GM12878 (cell line): Measurements from ENCODE around the gene CCL2. TPM values are rescaled to one million over a fixed set of nuclear protein-coding genes. Genes with fewer than 3 reads are reported as not detected.

ENCODE experiments used
- CHD1 ChIP-seq: IDR thresholded peaks from 2 replicates; pipeline ENCODE4 v1.6.1; 2012; ENCODE audit warnings: low read depth, low read length, improper control_type of control experiment
- CHD2 ChIP-seq: IDR thresholded peaks from 2 replicates; pipeline ENCODE4 v1.6.1; 2011; ENCODE audit warnings: low read depth, low read length, improper control_type of control experiment, borderline replicate concordance
- DPF2 ChIP-seq: fragments of 450-650 bp; IDR thresholded peaks from 2 replicates; pipeline ENCODE4 v1.6.1; 2017; ENCODE audit warnings: mild to moderate bottlenecking
- ESRRA ChIP-seq: IDR thresholded peaks from 2 replicates; pipeline ENCODE4 v1.6.1; 2012; ENCODE audit warnings: mild to moderate bottlenecking, low read length, improper control_type of control experiment
- GATAD2B ChIP-seq: fragments of 450-650 bp; conservative IDR thresholded peaks from 2 replicates; pipeline ENCODE4 v1.6.1; 2017; ENCODE audit warnings: low read depth, mild to moderate bottlenecking, moderate library complexity
- MEF2A ChIP-seq: IDR thresholded peaks from 2 replicates; pipeline ENCODE4 v1.6.1; 2011; ENCODE audit warnings: low read depth, mild to moderate bottlenecking, low read length, moderate library complexity; ENCODE audit not compliant: insufficient read depth
- MTA3 ChIP-seq: IDR thresholded peaks from 2 replicates; pipeline ENCODE4 v1.6.1; 2012; ENCODE audit warnings: low read length, inconsistent platforms, borderline replicate concordance
- NBN ChIP-seq: fragments of 450-650 bp; IDR thresholded peaks from 2 replicates; pipeline ENCODE4 v1.6.1; 2016
- NFYA ChIP-seq: IDR thresholded peaks from 2 replicates; pipeline ENCODE4 v1.6.1; 2011; ENCODE audit warnings: low read depth, mild to moderate bottlenecking, low read length, improper control_type of control experiment, borderline replicate concordance
- POLR2A ChIP-seq: IDR thresholded peaks from 2 replicates; pipeline ENCODE4 v1.6.1; 2011; ENCODE audit warnings: low read depth, mild to moderate bottlenecking, low read length
- POLR2AphosphoS2 ChIP-seq: IDR thresholded peaks from 2 replicates; pipeline ENCODE4 v1.6.1; 2011; ENCODE audit warnings: low read depth, mild to moderate bottlenecking, low read length, improper control_type of control experiment, moderate library complexity
- SP1 ChIP-seq: IDR thresholded peaks from one replicate; pipeline ENCODE4 v1.6.1; 2011; ENCODE audit warnings: low read depth, low read length
- STAT1 ChIP-seq: fragments of 450-650 bp; conservative IDR thresholded peaks from 2 replicates; pipeline ENCODE4 v1.6.1; 2014; ENCODE audit warnings: antibody characterized with exemption, mild to moderate bottlenecking
- ZNF384 ChIP-seq: IDR thresholded peaks from 2 replicates; pipeline ENCODE4 v1.6.1; 2012; ENCODE audit warnings: low read depth, mild to moderate bottlenecking, low read length, improper control_type of control experiment, borderline replicate concordance
- polyA plus RNA-seq, 11 experiments: library from polyadenylated mRNA; depleted of rRNA in 4 of 11; unstranded in 6 of 11; stranded (reverse) in 5 of 11; fragments of >200 nt; fragmentation: Nextera tagmentation in 4 of 11; fragmentation: Illumina TruSeq in 1 of 11; extraction: Ambion mirVana in 4 of 11; extraction: Trizol in 1 of 11; gene quantifications; 1 replicate in 1 of 11; 2 replicates in 10 of 11; pipeline versions ENCODE4 v1.2.1 to v1.2.3, GENCODE V29; 2011 to 2016; ENCODE audit warnings: inconsistent platforms in 2 of 11, missing spikeins in 2 of 11, low read depth in 1 of 11
- total RNA-seq, 4 experiments: library from RNA; depleted of rRNA in 3 of 4; stranded (reverse); fragments of >200 nt in 3 of 4; fragmentation: Illumina TruSeq in 1 of 4; extraction: Trizol in 1 of 4; gene quantifications; 2 replicates each; pipeline versions ENCODE4 v1.2.1 to v1.2.3, GENCODE V29; 2013 to 2021
- TF ChIP-seq, protein P1 (sequence below): fragments of 450-650 bp; IDR thresholded peaks from 2 replicates; pipeline ENCODE4 v1.6.1; 2016; ENCODE audit warnings: mild to moderate bottlenecking
- TF ChIP-seq, protein P2 (sequence below): fragments of 450-650 bp; IDR thresholded peaks from 2 replicates; pipeline ENCODE4 v1.6.1; 2017; ENCODE audit warnings: mild to moderate bottlenecking, moderate library complexity
- TF ChIP-seq, protein P3 (sequence below): IDR thresholded peaks from 2 replicates; pipeline ENCODE4 v1.6.1; 2012; ENCODE audit warnings: low read depth, low read length, improper control_type of control experiment
- TF ChIP-seq, protein P4 (sequence below): fragments of 450-650 bp; IDR thresholded peaks from 2 replicates; pipeline ENCODE4 v1.6.1; 2016; ENCODE audit warnings: mild to moderate bottlenecking, moderate library complexity, borderline replicate concordance

The CCL2 gene
- total and polyA plus RNA-seq, 10 of the 15 experiments (the other 5 are each of a cell fraction or from before 2014, with no cell fraction given), result 0.16 to 0.18 TPM; not detected in 8

DNA sequence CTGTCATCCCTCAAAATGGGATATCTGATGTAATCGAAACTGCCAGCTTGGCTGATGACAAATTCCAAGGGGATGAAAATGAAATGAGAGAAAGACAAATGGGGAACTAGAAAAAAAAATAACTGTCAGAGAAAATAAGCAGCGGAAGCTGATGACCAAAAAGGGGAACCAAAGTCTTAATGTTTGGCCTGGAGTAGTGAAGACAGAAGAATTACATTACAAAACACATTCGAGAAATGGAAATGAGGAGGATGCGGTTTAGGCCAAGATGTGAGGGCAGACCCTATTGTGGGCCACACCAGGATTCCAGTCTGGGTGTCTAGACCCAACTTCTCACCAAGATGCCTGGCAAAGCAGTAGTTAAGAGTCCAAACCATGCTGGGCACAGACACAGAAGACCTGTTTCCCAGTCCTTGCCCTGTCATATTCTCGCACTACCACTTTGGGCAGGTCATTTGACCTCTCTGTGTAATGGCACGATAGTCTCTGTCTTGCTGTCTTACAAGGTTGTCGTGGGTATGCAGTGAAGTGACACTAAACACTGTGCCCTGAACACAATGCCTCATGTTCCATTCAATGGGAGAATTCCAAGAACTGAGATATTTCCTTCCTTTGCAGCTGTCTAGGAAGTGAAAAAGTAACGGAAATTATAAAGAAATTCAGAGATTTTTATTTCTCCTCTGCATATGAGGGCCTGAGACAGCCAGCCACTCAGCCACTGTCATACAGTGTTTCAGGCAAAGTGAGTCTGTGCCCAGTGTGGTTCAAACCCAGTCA, 12.3 kb upstream of the CCL2 start (continued):
- peak; percentile 17; the same call in 1 of the 2 replicates for TF ChIP-seq ZNF384
- no peak for TF ChIP-seq MTA3
- TF ChIP-seq, protein P1, sequence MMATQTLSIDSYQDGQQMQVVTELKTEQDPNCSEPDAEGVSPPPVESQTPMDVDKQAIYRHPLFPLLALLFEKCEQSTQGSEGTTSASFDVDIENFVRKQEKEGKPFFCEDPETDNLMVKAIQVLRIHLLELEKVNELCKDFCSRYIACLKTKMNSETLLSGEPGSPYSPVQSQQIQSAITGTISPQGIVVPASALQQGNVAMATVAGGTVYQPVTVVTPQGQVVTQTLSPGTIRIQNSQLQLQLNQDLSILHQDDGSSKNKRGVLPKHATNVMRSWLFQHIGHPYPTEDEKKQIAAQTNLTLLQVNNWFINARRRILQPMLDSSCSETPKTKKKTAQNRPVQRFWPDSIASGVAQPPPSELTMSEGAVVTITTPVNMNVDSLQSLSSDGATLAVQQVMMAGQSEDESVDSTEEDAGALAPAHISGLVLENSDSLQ, result no peak
- no peak for TF ChIP-seq POLR2A
- TF ChIP-seq, protein P2, sequence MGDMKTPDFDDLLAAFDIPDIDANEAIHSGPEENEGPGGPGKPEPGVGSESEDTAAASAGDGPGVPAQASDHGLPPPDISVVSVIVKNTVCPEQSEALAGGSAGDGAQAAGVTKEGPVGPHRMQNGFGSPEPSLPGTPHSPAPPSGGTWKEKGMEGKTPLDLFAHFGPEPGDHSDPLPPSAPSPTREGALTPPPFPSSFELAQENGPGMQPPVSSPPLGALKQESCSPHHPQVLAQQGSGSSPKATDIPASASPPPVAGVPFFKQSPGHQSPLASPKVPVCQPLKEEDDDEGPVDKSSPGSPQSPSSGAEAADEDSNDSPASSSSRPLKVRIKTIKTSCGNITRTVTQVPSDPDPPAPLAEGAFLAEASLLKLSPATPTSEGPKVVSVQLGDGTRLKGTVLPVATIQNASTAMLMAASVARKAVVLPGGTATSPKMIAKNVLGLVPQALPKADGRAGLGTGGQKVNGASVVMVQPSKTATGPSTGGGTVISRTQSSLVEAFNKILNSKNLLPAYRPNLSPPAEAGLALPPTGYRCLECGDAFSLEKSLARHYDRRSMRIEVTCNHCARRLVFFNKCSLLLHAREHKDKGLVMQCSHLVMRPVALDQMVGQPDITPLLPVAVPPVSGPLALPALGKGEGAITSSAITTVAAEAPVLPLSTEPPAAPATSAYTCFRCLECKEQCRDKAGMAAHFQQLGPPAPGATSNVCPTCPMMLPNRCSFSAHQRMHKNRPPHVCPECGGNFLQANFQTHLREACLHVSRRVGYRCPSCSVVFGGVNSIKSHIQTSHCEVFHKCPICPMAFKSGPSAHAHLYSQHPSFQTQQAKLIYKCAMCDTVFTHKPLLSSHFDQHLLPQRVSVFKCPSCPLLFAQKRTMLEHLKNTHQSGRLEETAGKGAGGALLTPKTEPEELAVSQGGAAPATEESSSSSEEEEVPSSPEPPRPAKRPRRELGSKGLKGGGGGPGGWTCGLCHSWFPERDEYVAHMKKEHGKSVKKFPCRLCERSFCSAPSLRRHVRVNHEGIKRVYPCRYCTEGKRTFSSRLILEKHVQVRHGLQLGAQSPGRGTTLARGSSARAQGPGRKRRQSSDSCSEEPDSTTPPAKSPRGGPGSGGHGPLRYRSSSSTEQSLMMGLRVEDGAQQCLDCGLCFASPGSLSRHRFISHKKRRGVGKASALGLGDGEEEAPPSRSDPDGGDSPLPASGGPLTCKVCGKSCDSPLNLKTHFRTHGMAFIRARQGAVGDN, result no peak
- TF ChIP-seq, protein P3, sequence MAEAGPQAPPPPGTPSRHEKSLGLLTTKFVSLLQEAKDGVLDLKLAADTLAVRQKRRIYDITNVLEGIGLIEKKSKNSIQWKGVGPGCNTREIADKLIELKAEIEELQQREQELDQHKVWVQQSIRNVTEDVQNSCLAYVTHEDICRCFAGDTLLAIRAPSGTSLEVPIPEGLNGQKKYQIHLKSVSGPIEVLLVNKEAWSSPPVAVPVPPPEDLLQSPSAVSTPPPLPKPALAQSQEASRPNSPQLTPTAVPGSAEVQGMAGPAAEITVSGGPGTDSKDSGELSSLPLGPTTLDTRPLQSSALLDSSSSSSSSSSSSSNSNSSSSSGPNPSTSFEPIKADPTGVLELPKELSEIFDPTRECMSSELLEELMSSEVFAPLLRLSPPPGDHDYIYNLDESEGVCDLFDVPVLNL, result no peak
- TF ChIP-seq ESRRA, result no peak
- no peak for TF ChIP-seq CHD1
- no peak for TF ChIP-seq NBN
- TF ChIP-seq SP1, result no peak
- TF ChIP-seq, protein P4, sequence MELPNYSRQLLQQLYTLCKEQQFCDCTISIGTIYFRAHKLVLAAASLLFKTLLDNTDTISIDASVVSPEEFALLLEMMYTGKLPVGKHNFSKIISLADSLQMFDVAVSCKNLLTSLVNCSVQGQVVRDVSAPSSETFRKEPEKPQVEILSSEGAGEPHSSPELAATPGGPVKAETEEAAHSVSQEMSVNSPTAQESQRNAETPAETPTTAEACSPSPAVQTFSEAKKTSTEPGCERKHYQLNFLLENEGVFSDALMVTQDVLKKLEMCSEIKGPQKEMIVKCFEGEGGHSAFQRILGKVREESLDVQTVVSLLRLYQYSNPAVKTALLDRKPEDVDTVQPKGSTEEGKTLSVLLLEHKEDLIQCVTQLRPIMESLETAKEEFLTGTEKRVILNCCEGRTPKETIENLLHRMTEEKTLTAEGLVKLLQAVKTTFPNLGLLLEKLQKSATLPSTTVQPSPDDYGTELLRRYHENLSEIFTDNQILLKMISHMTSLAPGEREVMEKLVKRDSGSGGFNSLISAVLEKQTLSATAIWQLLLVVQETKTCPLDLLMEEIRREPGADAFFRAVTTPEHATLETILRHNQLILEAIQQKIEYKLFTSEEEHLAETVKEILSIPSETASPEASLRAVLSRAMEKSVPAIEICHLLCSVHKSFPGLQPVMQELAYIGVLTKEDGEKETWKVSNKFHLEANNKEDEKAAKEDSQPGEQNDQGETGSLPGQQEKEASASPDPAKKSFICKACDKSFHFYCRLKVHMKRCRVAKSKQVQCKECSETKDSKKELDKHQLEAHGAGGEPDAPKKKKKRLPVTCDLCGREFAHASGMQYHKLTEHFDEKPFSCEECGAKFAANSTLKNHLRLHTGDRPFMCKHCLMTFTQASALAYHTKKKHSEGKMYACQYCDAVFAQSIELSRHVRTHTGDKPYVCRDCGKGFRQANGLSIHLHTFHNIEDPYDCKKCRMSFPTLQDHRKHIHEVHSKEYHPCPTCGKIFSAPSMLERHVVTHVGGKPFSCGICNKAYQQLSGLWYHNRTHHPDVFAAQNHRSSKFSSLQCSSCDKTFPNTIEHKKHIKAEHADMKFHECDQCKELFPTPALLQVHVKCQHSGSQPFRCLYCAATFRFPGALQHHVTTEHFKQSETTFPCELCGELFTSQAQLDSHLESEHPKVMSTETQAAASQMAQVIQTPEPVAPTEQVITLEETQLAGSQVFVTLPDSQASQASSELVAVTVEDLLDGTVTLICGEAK, result no peak
- TF ChIP-seq POLR2AphosphoS2, result no peak
- 0 out of 2 replicates have a peak, but pooled peaks have one; percentile 27 for TF ChIP-seq DPF2
- TF ChIP-seq NFYA, result no peak
- no peak for TF ChIP-seq GATAD2B
- no peak for TF ChIP-seq STAT1
- no peak for TF ChIP-seq MEF2A
- no peak for TF ChIP-seq CHD2
